GM18519 (cell line): ENCODE measurements around the gene STIL.
"Not testable (repeated sequence)": the region's sequence is repeated elsewhere in the genome, so short reads cannot be mapped to it uniquely, and the experiment has no call there.

Experiments used
- ATAC-seq: cut with Tn5 transposase; IDR thresholded peaks from one replicate; pipeline ENCODE4 v1.9.1; 2021; ENCODE audit warnings: mild to moderate bottlenecking, moderate library complexity; ENCODE audit not compliant: unreplicated experiment, low FRiP score

The STIL gene

DNA sequence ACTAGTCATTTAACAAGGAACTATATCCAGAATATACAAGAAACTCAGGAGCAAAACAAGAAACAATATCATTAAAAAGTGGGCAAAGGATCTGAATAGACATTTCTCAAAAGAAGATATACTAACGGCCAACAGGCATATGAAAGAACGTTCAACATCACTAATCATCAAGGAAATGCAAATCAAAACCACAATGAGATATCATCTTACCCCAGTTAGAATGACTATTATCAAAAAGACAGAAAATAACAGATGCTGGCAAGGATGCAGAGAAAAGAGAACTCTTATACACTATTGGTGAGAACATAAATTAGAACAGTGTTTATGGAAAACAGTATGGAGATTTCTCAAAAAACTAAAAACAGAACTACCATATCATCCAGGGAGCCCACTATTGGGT is 110.4 kb downstream of the STIL start:
- ATAC-seq = not testable (repeated sequence)

DNA sequence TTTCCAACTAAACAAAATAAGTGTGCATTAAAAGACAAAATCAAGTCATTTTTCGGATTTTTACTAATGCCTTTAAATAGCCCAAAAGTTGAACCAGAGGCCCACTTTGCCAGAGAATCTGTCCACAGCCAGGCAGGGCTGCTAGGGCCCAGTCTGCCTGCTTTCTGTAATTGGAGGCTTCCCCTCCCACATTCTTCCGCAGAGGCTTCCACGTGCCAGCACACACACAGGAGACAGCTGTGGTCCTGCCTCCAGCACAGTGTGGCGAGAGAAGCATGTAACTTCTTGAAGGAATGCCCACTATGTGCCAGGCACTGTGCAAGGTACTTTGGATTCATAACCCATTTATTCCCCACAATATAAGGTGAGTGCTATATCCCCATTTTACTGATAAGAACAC is 112.8 kb downstream of the STIL start:
- no peak for ATAC-seq
